ENCODE data around the gene STARD3. TPM values are rescaled to one million over a fixed set of nuclear protein-coding genes. Genes with fewer than 3 reads are reported as not detected.

Gene STARD3
- total RNA-seq, 1 experiment from 2014 or later = 44.8 TPM

- no peak for TF ChIP-seq POLR2AphosphoS5 (IDR thresholded peaks at IDR 0.05; ENCODE audit: low read depth, low read length)
- no peak for TF ChIP-seq SIN3A (IDR thresholded peaks at IDR 0.05; ENCODE audit: borderline replicate concordance, insufficient read depth, low read depth, low read length)
- TF ChIP-seq TCF7L2 (IDR thresholded peaks at IDR 0.05; ENCODE audit: low read depth, low read length) = no peak
- no peak for TF ChIP-seq CTCF (IDR thresholded peaks at IDR 0.05)
- H3K4me1 ChIP-seq (ENCODE audit: control insufficient read depth, insufficient read depth, low read length) = peaks cover 38% of the 10 kb centered on the region
- peaks cover 3% of the 10 kb centered on the region; the same call in 1 of the 2 replicates for H3K36me3 ChIP-seq (ENCODE audit: control insufficient read depth, insufficient read depth, low read length)
- BruUV-seq (replicated peaks) = no TSS peak
- no peak for DNase-seq (ENCODE audit: low read depth, low spot score)
- H3K9me3 ChIP-seq (ENCODE audit: control insufficient read depth, insufficient read depth, low read depth, low read length) = no peaks in the 10 kb centered on the region
- CTCF ChIA-PET = no interaction called here
- in situ Hi-C loops (cut with HindIII; ENCODE audit: low pct_unique_long_range_greater_than_20kb, low sequenced_read_pairs) (no loop called here), intact Hi-C loops (cut with micrococcal nuclease; ENCODE audit: unreplicated experiment) (no loop called here)
- no peak overlapping the region for H3K27ac ChIP-seq (ENCODE audit: low read length)
- no peak overlapping the region for H3K4me3 ChIP-seq (ENCODE audit: low read depth in 2 of 2, low read length in 2 of 2)
- no peak for ATAC-seq
- POLR2A ChIA-PET = no interaction called here
- no peaks in the 10 kb centered on the region for H3K27me3 ChIP-seq (ENCODE audit: control insufficient read depth, insufficient read depth, low read length)
Measured at GRCh38 chr17:39641883-39642282, 4.9 kb downstream of the STARD3 start.

GRCh38 chr17:39642291-39643074 lies 5.5 kb downstream of the STARD3 start:
- POLR2A ChIA-PET = no interaction called here
- no TSS peak for BruUV-seq (replicated peaks)
- Histone ChIP-seq H3K27me3 (ENCODE audit: control insufficient read depth, insufficient read depth, low read length) (no peaks in the 10 kb centered on the region), H3K4me3 (ENCODE audit: low read depth in 2 of 2, low read length in 2 of 2) (no peak overlapping the region), H3K36me3 (ENCODE audit: control insufficient read depth, insufficient read depth, low read length) (peaks cover 3% of the 10 kb centered on the region; the same call in 1 of the 2 replicates), H3K4me1 (ENCODE audit: control insufficient read depth, insufficient read depth, low read length) (peaks cover 38% of the 10 kb centered on the region), H3K27ac (ENCODE audit: low read length) (no peak overlapping the region), H3K9me3 (ENCODE audit: control insufficient read depth, insufficient read depth, low read depth, low read length) (no peaks in the 10 kb centered on the region)
- intact Hi-C loops (cut with micrococcal nuclease; ENCODE audit: unreplicated experiment) = no loop called here
- CTCF ChIA-PET = no interaction called here
- no peak for DNase-seq (ENCODE audit: low read depth, low spot score)
- in situ Hi-C loops (cut with HindIII; ENCODE audit: low pct_unique_long_range_greater_than_20kb, low sequenced_read_pairs) = no loop called here
- no peak for ATAC-seq
- TF ChIP-seq POLR2AphosphoS5 (IDR thresholded peaks at IDR 0.05; ENCODE audit: low read depth, low read length) = no peak
- no peak for TF ChIP-seq CTCF (IDR thresholded peaks at IDR 0.05)
- TF ChIP-seq TCF7L2 (IDR thresholded peaks at IDR 0.05; ENCODE audit: low read depth, low read length) = no peak
- no peak for TF ChIP-seq SIN3A (IDR thresholded peaks at IDR 0.05; ENCODE audit: borderline replicate concordance, insufficient read depth, low read depth, low read length)
- no peak for TF ChIP-seq REST (IDR thresholded peaks at IDR 0.05; ENCODE audit: insufficient read depth in 1 of 2, low read depth in 2 of 2, low read length in 1 of 2)
